Vagina (tissue), 2 donors: Measurements from ENCODE around the gene MTSS2. TPM values are rescaled to one million over a fixed set of nuclear protein-coding genes. Genes with fewer than 3 reads are reported as not detected.

Experiments
- DNase-seq, 2 donors: peaks; one replicate each; pipeline ENCODE4 v3.0.0-alpha.2; 2017; ENCODE audit errors: extremely low spot score in 2 of 2
- H3K27ac ChIP-seq: fragments of 200-600 bp; sonication (generic); one replicate; pipeline ENCODE4 v1.5.1; 2019
- H3K27me3 ChIP-seq: fragments of 200-600 bp; sonication (generic); one replicate; pipeline ENCODE4 v1.5.1; 2019
- H3K36me3 ChIP-seq, 2 donors: fragments of 200-600 bp; sonication (generic); one replicate each; pipeline ENCODE4 v1.5.1; 2017 to 2019
- H3K4me1 ChIP-seq: fragments of 200-600 bp; sonication (generic); one replicate; pipeline ENCODE4 v1.5.1; 2019
- H3K4me3 ChIP-seq, 2 donors: fragments of 200-600 bp; sonication (generic); 1 replicate in 1 of 2; 2 replicates in 1 of 2; pipeline ENCODE4 v1.5.1; 2016 to 2019
- H3K9me3 ChIP-seq: fragments of 200-600 bp; sonication (generic); one replicate; pipeline ENCODE4 v1.5.1; 2019
- CTCF ChIP-seq, 3 experiments: fragments of 450-650 bp in 2 of 3; fragments of 200-600 bp in 1 of 3; sonication (generic) in 1 of 3; IDR thresholded peaks; one replicate each; pipeline ENCODE4 v1.5.1; 2017 to 2019; ENCODE audit warnings: antibody characterized with exemption in 3 of 3, mild to moderate bottlenecking in 2 of 3, moderate library complexity in 2 of 3
- POLR2A ChIP-seq, 2 donors: fragments of 450-650 bp; IDR thresholded peaks; one replicate each; pipeline ENCODE4 v1.6.1; 2017; ENCODE audit warnings: antibody characterized with exemption in 2 of 2, mild to moderate bottlenecking in 2 of 2, moderate library complexity in 2 of 2
- POLR2AphosphoS5 ChIP-seq, 2 donors: sonication (generic); formaldehyde crosslinking; IDR thresholded peaks; one replicate each; pipeline ENCODE4 v1.9.0; 2017; ENCODE audit warnings: antibody characterized with exemption in 2 of 2, mild to moderate bottlenecking in 2 of 2, low read depth in 1 of 2; ENCODE audit not compliant: insufficient read depth in 1 of 2
- intact Hi-C: fragments of 100-400 bp; cut with DNase I; formaldehyde crosslinking; loops from one replicate; pipeline ENCODE4 v1.15.1; 2023
- total RNA-seq: library from RNA; depleted of rRNA; stranded (reverse); fragments of >200 nt; gene quantifications from one replicate; pipeline ENCODE4 v1.2.3, GENCODE V29; 2016

Gene MTSS2
- 102 TPM for total RNA-seq

GRCh38 chr16:70685938-70686375 lies at the start of gene MTSS2:
Gene MTSS2 (minus strand): TSS chr16:70686053. CDS start chr16:70685791, 262 bp downstream.
- DNase-seq, result no peak
- intact Hi-C loops, result no loop called here
- Histone ChIP-seq H3K9me3 (no peaks in the 10 kb centered on the region), H3K36me3 (no peaks in the 10 kb centered on the region), H3K4me3 (peak within 1 kb of the TSS; percentile 73 to 91), H3K4me1 (peaks cover 86% of the 10 kb centered on the region), H3K27me3 (no peaks in the 10 kb centered on the region), H3K27ac (peak within 1 kb of the TSS; percentile 98)
- TF ChIP-seq POLR2AphosphoS5 (IDR thresholded peaks at IDR 0.05; ENCODE audit: insufficient read depth in 1 of 2, low read depth in 1 of 2), result no peak
- TF ChIP-seq CTCF (IDR thresholded peaks at IDR 0.05), result no peak
- TF ChIP-seq POLR2A (IDR thresholded peaks at IDR 0.05), result peak in 1 of 2 donors; percentile 63

- peaks cover 45% of the 10 kb centered on the region for H3K4me1 ChIP-seq
- H3K36me3 ChIP-seq, result peaks cover 0 to 7% of the 10 kb centered on the region in 2 donors
- intact Hi-C loops, result loop anchor here (5.0 kb wide), 1 partner anchor 53 kb away; no protein-coding TSS in a partner anchor
- H3K27ac ChIP-seq, result peak overlapping the region; percentile 83
- no peaks in the 10 kb centered on the region for H3K27me3 ChIP-seq
- no peak for DNase-seq
- H3K9me3 ChIP-seq, result no peaks in the 10 kb centered on the region
- TF ChIP-seq POLR2A (IDR thresholded peaks at IDR 0.05) (no peak), POLR2AphosphoS5 (IDR thresholded peaks at IDR 0.05; ENCODE audit: insufficient read depth in 1 of 2, low read depth in 1 of 2) (peak in 1 of 2 donors; percentile 16), CTCF (IDR thresholded peaks at IDR 0.05) (no peak)
- H3K4me3 ChIP-seq, result no peak overlapping the region
Observed at GRCh38 chr16:70735141-70735979, 49.5 kb upstream of the MTSS2 start.

GRCh38 chr16:70734522-70735095 lies 48.8 kb upstream of the MTSS2 start:
- Histone ChIP-seq H3K4me3 (no peak overlapping the region), H3K9me3 (no peaks in the 10 kb centered on the region), H3K36me3 (peaks cover 0 to 7% of the 10 kb centered on the region in 2 donors), H3K27ac (peak overlapping the region; percentile 83), H3K4me1 (peaks cover 42% of the 10 kb centered on the region), H3K27me3 (no peaks in the 10 kb centered on the region)
- intact Hi-C loops, result loop anchor here (5.0 kb wide), 1 partner anchor 52 kb away; no protein-coding TSS in a partner anchor
- no peak for DNase-seq
- TF ChIP-seq POLR2AphosphoS5 (IDR thresholded peaks at IDR 0.05; ENCODE audit: insufficient read depth in 1 of 2, low read depth in 1 of 2) (no peak), POLR2A (IDR thresholded peaks at IDR 0.05) (no peak), CTCF (IDR thresholded peaks at IDR 0.05) (no peak)

GRCh38 chr16:70730944-70731343 lies 45.1 kb upstream of the MTSS2 start:
- H3K9me3 ChIP-seq, result no peaks in the 10 kb centered on the region
- intact Hi-C loops, result no loop called here
- no peak overlapping the region for H3K4me3 ChIP-seq
- H3K27ac ChIP-seq, result no peak overlapping the region
- peaks cover 25% of the 10 kb centered on the region for H3K4me1 ChIP-seq
- no peaks in the 10 kb centered on the region for H3K27me3 ChIP-seq
- no peak for DNase-seq
- TF ChIP-seq POLR2A (IDR thresholded peaks at IDR 0.05), result no peak
- no peak for TF ChIP-seq CTCF (IDR thresholded peaks at IDR 0.05)
- TF ChIP-seq POLR2AphosphoS5 (IDR thresholded peaks at IDR 0.05; ENCODE audit: insufficient read depth in 1 of 2, low read depth in 1 of 2), result no peak
- peaks cover 0 to 7% of the 10 kb centered on the region in 2 donors for H3K36me3 ChIP-seq
